ENCODE results near the gene PTPN7. TPM values are rescaled to one million over a fixed set of nuclear protein-coding genes. Genes with fewer than 3 reads are reported as not detected.

Gene PTPN7
- total RNA-seq, 1 donor from 2014 or later: not detected

DNA sequence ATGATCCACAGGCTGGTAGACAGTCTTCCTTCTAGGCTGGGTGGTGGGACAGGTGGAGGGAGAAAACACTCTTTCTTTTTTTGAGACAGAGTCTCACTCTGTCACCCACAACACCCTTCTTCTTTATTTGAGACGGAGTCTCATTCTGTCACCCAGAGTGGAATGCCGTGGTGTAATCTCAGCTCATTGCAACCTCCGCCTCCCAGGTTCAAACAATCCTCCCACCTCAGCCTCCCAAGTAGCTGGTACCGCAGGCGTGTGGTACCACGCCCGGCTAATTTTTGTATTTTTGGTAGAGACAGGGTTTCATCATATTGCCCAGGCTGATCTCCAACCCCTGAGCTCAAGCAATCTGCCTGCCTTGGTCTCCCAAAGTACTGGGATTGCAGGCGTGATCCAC lies 34.8 kb downstream of the PTPN7 start:
- Histone ChIP-seq H3K4me2 (no peak overlapping the region), H3K36me3 (no peaks in the 10 kb centered on the region), H2AFZ (replicated peaks) (no peak overlapping the region), H3K9ac (no peak overlapping the region), H3K27me3 (no peaks in the 10 kb centered on the region), H3K27ac (no peak overlapping the region), H3K9me3 (ENCODE audit: low read depth) (no peaks in the 10 kb centered on the region), H4K20me1 (ENCODE audit: low read depth) (no peaks in the 10 kb centered on the region), H3K4me3 (no peak overlapping the region), H3F3A (ENCODE audit: low read depth) (peaks cover 4% of the 10 kb centered on the region), H3K79me2 (ENCODE audit: low read depth) (no peaks in the 10 kb centered on the region), H3K4me1 (peaks cover 3% of the 10 kb centered on the region)
- no peak for DNase-seq (ENCODE audit: low spot score)
- TF ChIP-seq EZH2 (IDR thresholded peaks at IDR 0.05) (no peak), EZH2phosphoT487 (IDR thresholded peaks at IDR 0.05) (no peak)
- TF ChIP-seq, protein P1, sequence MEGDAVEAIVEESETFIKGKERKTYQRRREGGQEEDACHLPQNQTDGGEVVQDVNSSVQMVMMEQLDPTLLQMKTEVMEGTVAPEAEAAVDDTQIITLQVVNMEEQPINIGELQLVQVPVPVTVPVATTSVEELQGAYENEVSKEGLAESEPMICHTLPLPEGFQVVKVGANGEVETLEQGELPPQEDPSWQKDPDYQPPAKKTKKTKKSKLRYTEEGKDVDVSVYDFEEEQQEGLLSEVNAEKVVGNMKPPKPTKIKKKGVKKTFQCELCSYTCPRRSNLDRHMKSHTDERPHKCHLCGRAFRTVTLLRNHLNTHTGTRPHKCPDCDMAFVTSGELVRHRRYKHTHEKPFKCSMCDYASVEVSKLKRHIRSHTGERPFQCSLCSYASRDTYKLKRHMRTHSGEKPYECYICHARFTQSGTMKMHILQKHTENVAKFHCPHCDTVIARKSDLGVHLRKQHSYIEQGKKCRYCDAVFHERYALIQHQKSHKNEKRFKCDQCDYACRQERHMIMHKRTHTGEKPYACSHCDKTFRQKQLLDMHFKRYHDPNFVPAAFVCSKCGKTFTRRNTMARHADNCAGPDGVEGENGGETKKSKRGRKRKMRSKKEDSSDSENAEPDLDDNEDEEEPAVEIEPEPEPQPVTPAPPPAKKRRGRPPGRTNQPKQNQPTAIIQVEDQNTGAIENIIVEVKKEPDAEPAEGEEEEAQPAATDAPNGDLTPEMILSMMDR (IDR thresholded peaks at IDR 0.05): no peak
- Mint-ChIP-seq H3K27ac (no peak overlapping the region), H3K36me3 (no peaks in the 10 kb centered on the region), H3K9me3 (no peaks in the 10 kb centered on the region), H3K4me3 (no peak overlapping the region), H3K4me1 (peaks cover 11% of the 10 kb centered on the region), H3K27me3 (ENCODE audit: insufficient read depth, low read depth) (peaks cover 11% of the 10 kb centered on the region)

DNA sequence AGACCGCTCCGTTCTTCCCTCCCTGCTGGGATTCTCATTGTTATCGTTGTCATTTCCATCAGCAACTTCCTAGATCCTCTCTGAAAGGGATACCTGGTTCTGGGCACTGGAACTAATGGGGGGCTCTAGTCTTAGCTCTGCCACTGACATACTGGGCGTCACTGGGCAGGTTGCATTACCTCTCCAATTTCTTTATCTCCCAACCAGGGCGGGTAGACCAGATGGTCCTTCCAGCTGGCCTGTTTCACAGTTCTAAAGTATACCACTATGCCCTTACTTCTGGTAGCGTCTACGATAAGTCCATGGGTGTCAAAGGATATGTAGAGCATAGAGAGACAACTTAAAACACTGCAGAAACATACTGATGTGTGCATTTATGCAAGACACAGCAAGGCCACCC lies 36.3 kb downstream of the PTPN7 start:
- Histone ChIP-seq H3K4me3 (no peak overlapping the region), H3K79me2 (ENCODE audit: low read depth) (no peaks in the 10 kb centered on the region), H3K27me3 (no peaks in the 10 kb centered on the region), H3K36me3 (no peaks in the 10 kb centered on the region), H4K20me1 (ENCODE audit: low read depth) (no peaks in the 10 kb centered on the region), H3K4me2 (no peak overlapping the region), H3K9ac (no peak overlapping the region), H3K27ac (no peak overlapping the region), H3K4me1 (peaks cover 3% of the 10 kb centered on the region), H2AFZ (replicated peaks) (peak overlapping the region; percentile 68), H3F3A (ENCODE audit: low read depth) (peaks cover 4% of the 10 kb centered on the region), H3K9me3 (ENCODE audit: low read depth) (no peaks in the 10 kb centered on the region)
- peaks cover 13% of the 10 kb centered on the region for H3K27me3 Mint-ChIP-seq (ENCODE audit: insufficient read depth, low read depth)
- no peak for TF ChIP-seq EZH2 (IDR thresholded peaks at IDR 0.05)
- H3K36me3 Mint-ChIP-seq: no peaks in the 10 kb centered on the region
- H3K9me3 Mint-ChIP-seq: no peaks in the 10 kb centered on the region
- H3K27ac Mint-ChIP-seq: no peak overlapping the region
- peaks cover 3% of the 10 kb centered on the region for H3K4me1 Mint-ChIP-seq
- no peak for DNase-seq (ENCODE audit: low spot score)
- no peak overlapping the region for H3K4me3 Mint-ChIP-seq

DNA sequence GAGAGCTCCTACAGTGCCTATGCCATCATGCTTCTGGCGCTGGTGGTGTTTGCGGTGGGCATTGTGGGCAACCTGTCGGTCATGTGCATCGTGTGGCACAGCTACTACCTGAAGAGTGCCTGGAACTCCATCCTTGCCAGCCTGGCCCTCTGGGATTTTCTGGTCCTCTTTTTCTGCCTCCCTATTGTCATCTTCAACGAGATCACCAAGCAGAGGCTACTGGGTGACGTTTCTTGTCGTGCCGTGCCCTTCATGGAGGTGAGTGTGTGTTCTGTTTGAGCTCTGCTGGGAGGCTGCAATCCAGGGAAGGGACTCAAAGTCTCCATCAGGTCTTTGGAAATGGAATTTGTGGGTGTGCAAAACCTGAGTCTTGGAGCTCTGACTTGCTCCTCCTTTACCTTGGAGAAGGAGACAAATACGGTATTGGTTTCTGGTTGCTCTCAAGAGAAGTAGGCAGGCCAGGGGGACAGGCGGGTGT lies 37.0 kb downstream of the PTPN7 start:
- no peak overlapping the region for H3K4me3 Mint-ChIP-seq
- H3K9ac ChIP-seq: no peak overlapping the region
- H3K4me1 ChIP-seq: peaks cover 3% of the 10 kb centered on the region
- H3K4me3 ChIP-seq: no peak overlapping the region
- no peaks in the 10 kb centered on the region for H4K20me1 ChIP-seq (ENCODE audit: low read depth)
- H3K27ac Mint-ChIP-seq: no peak overlapping the region
- no peak overlapping the region for H2AFZ ChIP-seq (replicated peaks)
- H3K9me3 Mint-ChIP-seq: no peaks in the 10 kb centered on the region
- peaks cover 3% of the 10 kb centered on the region for H3K4me1 Mint-ChIP-seq
- no peaks in the 10 kb centered on the region for H3K79me2 ChIP-seq (ENCODE audit: low read depth)
- no peaks in the 10 kb centered on the region for H3K9me3 ChIP-seq (ENCODE audit: low read depth)
- H3K27me3 Mint-ChIP-seq (ENCODE audit: insufficient read depth, low read depth): peaks cover 12% of the 10 kb centered on the region
- no peaks in the 10 kb centered on the region for H3K36me3 ChIP-seq
- no peaks in the 10 kb centered on the region for H3K36me3 Mint-ChIP-seq
- H3F3A ChIP-seq (ENCODE audit: low read depth): peaks cover 4% of the 10 kb centered on the region
- no peak for DNase-seq (ENCODE audit: low spot score)
- H3K27ac ChIP-seq: no peak overlapping the region
- H3K27me3 ChIP-seq: no peaks in the 10 kb centered on the region
- TF ChIP-seq, protein P1 (IDR thresholded peaks at IDR 0.05): no peak
- TF ChIP-seq EZH2phosphoT487 (IDR thresholded peaks at IDR 0.05): no peak
- no peak for TF ChIP-seq EZH2 (IDR thresholded peaks at IDR 0.05)
- H3K4me2 ChIP-seq: no peak overlapping the region

- Mint-ChIP-seq H3K9me3 (no peaks in the 10 kb centered on the region), H3K27me3 (ENCODE audit: insufficient read depth, low read depth) (peaks cover 12% of the 10 kb centered on the region), H3K27ac (no peak within 1 kb of the TSS), H3K4me1 (peaks cover 3% of the 10 kb centered on the region), H3K4me3 (no peak within 1 kb of the TSS), H3K36me3 (no peaks in the 10 kb centered on the region)
- Histone ChIP-seq H3K9ac (no peak within 1 kb of the TSS), H3K4me2 (peak within 1 kb of the TSS; percentile 19), H3K36me3 (no peaks in the 10 kb centered on the region), H3K27me3 (no peaks in the 10 kb centered on the region), H3K4me1 (peaks cover 3% of the 10 kb centered on the region), H3K9me3 (ENCODE audit: low read depth) (no peaks in the 10 kb centered on the region), H3K4me3 (no peak within 1 kb of the TSS), H2AFZ (replicated peaks) (peak within 1 kb of the TSS; percentile 52), H3F3A (ENCODE audit: low read depth) (peaks cover 4% of the 10 kb centered on the region), H3K27ac (no peak within 1 kb of the TSS), H4K20me1 (ENCODE audit: low read depth) (no peaks in the 10 kb centered on the region), H3K79me2 (ENCODE audit: low read depth) (no peaks in the 10 kb centered on the region)
- peak; percentile 91 for DNase-seq (ENCODE audit: low spot score)
- TF ChIP-seq, protein P1 (IDR thresholded peaks at IDR 0.05): peak; percentile 71
- no peak for TF ChIP-seq EZH2phosphoT487 (IDR thresholded peaks at IDR 0.05)
Measured at GRCh38 chr1:202122639-202123335, 37.6 kb downstream of the PTPN7 start, which contains the start of gene GPR37L1. Gene GPR37L1, plus strand, starts transcription at chr1:202122917. Its CDS starts 47 bp downstream, at chr1:202122964.

All from neural progenitor cell (in vitro differentiated cells).